SK-N-SH (cell line): ENCODE results near the gene PKP4. TPM values are rescaled to one million over a fixed set of nuclear protein-coding genes. Genes with fewer than 3 reads are reported as not detected.

ENCODE experiments used
- CTCF ChIA-PET: fragments of 300-600, 350-600 bp; formaldehyde crosslinking; extraction: SDS; loops from one replicate; lab custom pipeline; 2021; lab: Yijun Ruan, JAX
- POLR2A ChIA-PET: fragments of 350-600 bp; sonication (Branson Sonifier 250); formaldehyde crosslinking; extraction: SDS; loops from one replicate; lab custom pipeline; 2020; ENCODE audit warnings: antibody characterized with exemption, inconsistent platforms; lab: Yijun Ruan, JAX
- DNase-seq: peaks from one replicate; pipeline ENCODE4 v3.0.0; 2012
- H2AFZ ChIP-seq: fragments of 200-600 bp; sonication (generic); 2 replicates; pipeline ENCODE4 v1.8.1; 2016; ENCODE audit warnings: antibody characterized with exemption, mild to moderate bottlenecking, low read depth
- H3F3A ChIP-seq: fragments of 200-600 bp; sonication (generic); replicated peaks from 2 replicates; pipeline ENCODE3; 2016; ENCODE audit warnings: antibody characterized with exemption, mild to moderate bottlenecking; ENCODE audit not compliant: insufficient read depth
- H3K27ac ChIP-seq, 2 experiments: fragments of 200-500 bp in 1 of 2; fragments of 200-600 bp in 1 of 2; sonication (Bioruptor generic) in 1 of 2; sonication (generic), shearing (Covaris generic) in 1 of 2; 2 replicates each; pipeline versions ENCODE4 v1.5.1 to v1.6.1; 2014 to 2016; ENCODE audit warnings: low read depth in 2 of 2, inconsistent platforms in 1 of 2, low read length in 1 of 2, mild to moderate bottlenecking in 1 of 2, mixed read lengths in 1 of 2
- H3K27me3 ChIP-seq: fragments of 200-600 bp; sonication (generic), shearing (Covaris generic); 2 replicates; pipeline ENCODE4 v1.6.1; 2016; ENCODE audit warnings: mixed run types; ENCODE audit not compliant: insufficient read depth
- H3K36me3 ChIP-seq, 2 experiments: fragments of 200-500 bp in 1 of 2; fragments of 200-600 bp in 1 of 2; sonication (Bioruptor generic) in 1 of 2; sonication (generic) in 1 of 2; replicated peaks in 1 of 2; 2 replicates each; pipeline versions ENCODE3 to v1.5.1; 2014 to 2016; ENCODE audit warnings: low read length in 1 of 2, mild to moderate bottlenecking in 1 of 2; ENCODE audit not compliant: insufficient read depth in 2 of 2, control insufficient read depth in 1 of 2
- H3K4me1 ChIP-seq, 2 experiments: fragments of 200-500 bp in 1 of 2; fragments of 200-600 bp in 1 of 2; sonication (Bioruptor generic) in 1 of 2; sonication (generic), shearing (Covaris generic) in 1 of 2; 2 replicates each; pipeline versions ENCODE4 v1.5.1 to v1.6.1; 2014 to 2016; ENCODE audit warnings: low read depth in 1 of 2, low read length in 1 of 2, mixed run types in 1 of 2; ENCODE audit not compliant: insufficient read depth in 2 of 2, control insufficient read depth in 1 of 2
- H3K4me2 ChIP-seq: fragments of 200-600 bp; sonication (generic), shearing (Covaris generic); 2 replicates; pipeline ENCODE4 v1.6.1; 2017; ENCODE audit warnings: mixed run types
- H3K4me3 ChIP-seq, 2 experiments: fragments of 200-500 bp in 1 of 2; fragments of 200-600 bp in 1 of 2; sonication (Bioruptor generic) in 1 of 2; sonication (generic), shearing (Covaris generic) in 1 of 2; 2 replicates each; pipeline versions ENCODE4 v1.5.1 to v1.8.1; 2014 to 2016; ENCODE audit warnings: low read depth in 2 of 2, inconsistent platforms in 1 of 2, low read length in 1 of 2, mild to moderate bottlenecking in 1 of 2, mixed read lengths in 1 of 2, moderate library complexity in 1 of 2
- H3K79me2 ChIP-seq: fragments of 200-600 bp; sonication (generic); 2 replicates; pipeline ENCODE4 v1.8.1; 2017; ENCODE audit warnings: mild to moderate bottlenecking; ENCODE audit not compliant: insufficient read depth
- H3K9ac ChIP-seq: fragments of 200-600 bp; sonication (generic); 2 replicates; pipeline ENCODE4 v1.6.1; 2017; ENCODE audit warnings: mixed run types
- H3K9me2 ChIP-seq: fragments of 200-600 bp; sonication (generic); 2 replicates; pipeline ENCODE4 v1.6.1; 2017; ENCODE audit warnings: mixed run types
- H3K9me3 ChIP-seq: fragments of 200-600 bp; sonication (generic); 2 replicates; pipeline ENCODE4 v1.6.1; 2017; ENCODE audit warnings: mixed run types, mild to moderate bottlenecking, moderate library complexity
- H4K20me1 ChIP-seq: fragments of 200-600 bp; sonication (generic); 2 replicates; pipeline ENCODE4 v1.6.1; 2017; ENCODE audit warnings: mild to moderate bottlenecking, mixed run types; ENCODE audit not compliant: insufficient read depth
- CHD2 ChIP-seq: fragments of 150-350 bp; IDR thresholded peaks from 2 replicates; pipeline ENCODE4 v1.6.1; 2018; ENCODE audit warnings: low read length; ENCODE audit not compliant: partially characterized antibody
- ELF1 ChIP-seq: IDR thresholded peaks from 2 replicates; pipeline ENCODE4 v1.4.0; 2012
- EP300 ChIP-seq, 2 experiments: IDR thresholded peaks; 2 replicates each; pipeline versions ENCODE4 v1.4.0 to v1.6.1; 2012; ENCODE audit warnings: borderline replicate concordance in 1 of 2, low read depth in 1 of 2, low read length in 1 of 2
- EZH2phosphoT487 ChIP-seq: fragments of 200-600 bp; sonication (generic); IDR thresholded peaks from 2 replicates; pipeline ENCODE4 v1.6.1; 2017; ENCODE audit warnings: low read depth, mixed run types, mild to moderate bottlenecking, antibody characterized with exemption, moderate library complexity, borderline replicate concordance
- FOSL2 ChIP-seq: IDR thresholded peaks from 2 replicates; pipeline ENCODE4 v1.4.0; 2012; ENCODE audit warnings: low read depth, mild to moderate bottlenecking, moderate library complexity, borderline replicate concordance
- FOXJ3 ChIP-seq: sonication (generic); formaldehyde crosslinking; IDR thresholded peaks from 2 replicates; pipeline ENCODE4 v1.5.1; 2020; ENCODE audit warnings: mild to moderate bottlenecking, missing genetic modification reagents
- FOXM1 ChIP-seq: IDR thresholded peaks from 2 replicates; pipeline ENCODE4 v1.4.0; 2012; ENCODE audit warnings: low read depth, mild to moderate bottlenecking
- JUND ChIP-seq: IDR thresholded peaks from 2 replicates; pipeline ENCODE4 v1.4.0; 2012
- NRF1 ChIP-seq: IDR thresholded peaks from 2 replicates; pipeline ENCODE4 v1.6.1; 2012; ENCODE audit warnings: low read depth, mild to moderate bottlenecking, low read length
- PBX3 ChIP-seq: IDR thresholded peaks from 2 replicates; pipeline ENCODE4; 2012
- POLR2AphosphoS5 ChIP-seq: IDR thresholded peaks from 2 replicates; pipeline ENCODE4 v1.6.1; 2012; ENCODE audit warnings: low read depth, low read length
- RAD21 ChIP-seq: IDR thresholded peaks from 2 replicates; pipeline ENCODE4 v1.6.1; 2012; ENCODE audit warnings: mild to moderate bottlenecking, low read length
- REST ChIP-seq: IDR thresholded peaks from 2 replicates; pipeline ENCODE4 v1.6.1; 2012; ENCODE audit warnings: mild to moderate bottlenecking, low read depth, low read length, moderate library complexity
- RXRA ChIP-seq: IDR thresholded peaks from 2 replicates; pipeline ENCODE4 v1.4.0; 2012; ENCODE audit warnings: low read depth, mild to moderate bottlenecking, borderline replicate concordance
- SIN3A ChIP-seq: IDR thresholded peaks from 2 replicates; pipeline ENCODE4 v1.6.1; 2012; ENCODE audit warnings: low read depth, mild to moderate bottlenecking, low read length, moderate library complexity, borderline replicate concordance
- TCF12 ChIP-seq: IDR thresholded peaks from 2 replicates; pipeline ENCODE4 v1.4.0; 2012
- USF2 ChIP-seq: fragments of 150-350 bp; IDR thresholded peaks from 2 replicates; pipeline ENCODE4 v1.6.1; 2017; ENCODE audit warnings: antibody characterized with exemption, low read length, low read depth, borderline replicate concordance
- YY1 ChIP-seq: IDR thresholded peaks from 2 replicates; pipeline ENCODE4 v1.4.0; 2012; ENCODE audit warnings: low read depth, mild to moderate bottlenecking
- WGBS: methylation state at CpG from one replicate; pipeline ENCODE4 v1.1.6; 2017; ENCODE audit warnings: low lambda C conversion rate; 5-methylcytosine and 5-hydroxymethylcytosine counted together
- polyA plus RNA-seq, 3 experiments: library from polyadenylated mRNA; depleted of rRNA; stranded (reverse); fragments of >200 nt; gene quantifications; 2 replicates each; pipeline ENCODE4 v1.2.3, GENCODE V29; 2012

Gene PKP4
- polyA plus RNA-seq, 1 of the 3 experiments (the other 2 are of a cell fraction), result 10.9 TPM

GRCh38 chr2:158616480-158617000 lies 159.8 kb downstream of the PKP4 start:
- H2AFZ ChIP-seq, result no peak overlapping the region
- peaks cover 0 to 8% of the 10 kb centered on the region in 2 experiments; a peak in 1 of 4 replicates for H3K4me1 ChIP-seq
- no peaks in the 10 kb centered on the region for H3K27me3 ChIP-seq
- CTCF ChIA-PET, result interaction anchor here (0.7 to 1.3 kb wide), 2 partner anchors 11 to 592 kb away, joined by 3 to 4 read pairs; no protein-coding TSS in a partner anchor
- POLR2A ChIA-PET, result no interaction called here
- no peak for DNase-seq
- no peaks in the 10 kb centered on the region for H3F3A ChIP-seq
- no peak overlapping the region for H3K4me3 ChIP-seq
- TF ChIP-seq EP300 (IDR thresholded peaks at IDR 0.05; ENCODE audit: borderline replicate concordance in 1 of 2, low read depth in 1 of 2, low read length in 1 of 2) (no peak), FOSL2 (no peak), FOXM1 (no peak), USF2 (no peak), NRF1 (no peak), YY1 (no peak), RXRA (no peak), RAD21 (no peak), JUND (no peak), CHD2 (no peak), FOXJ3 (CRISPR knock-in tag) (no peak), POLR2AphosphoS5 (no peak), TCF12 (no peak), SIN3A (no peak), ELF1 (no peak), PBX3 (no peak), EZH2phosphoT487 (no peak), REST (no peak)
- 88% methylated on average over 3 of the region's 3 CpGs for WGBS
- H3K9ac ChIP-seq, result no peak overlapping the region
- H3K4me2 ChIP-seq, result no peak overlapping the region
- no peak overlapping the region for H3K27ac ChIP-seq
- H4K20me1 ChIP-seq, result no peaks in the 10 kb centered on the region
- H3K9me3 ChIP-seq, result no peaks in the 10 kb centered on the region
- no peaks in the 10 kb centered on the region for H3K79me2 ChIP-seq
- H3K9me2 ChIP-seq, result no peaks in the 10 kb centered on the region
- H3K36me3 ChIP-seq, result peaks cover 0 to 3% of the 10 kb centered on the region in 2 experiments
